ENCODE results near the gene FAM120A. TPM values are rescaled to one million over a fixed set of nuclear protein-coding genes. Genes with fewer than 3 reads are reported as not detected.

The FAM120A gene
- total RNA-seq, 1 experiment from 2014 or later, result 70.5 TPM

GRCh38 chr9:93473411-93473810 is 21.9 kb downstream of the FAM120A start:
- peaks cover 8% of the 10 kb centered on the region for H3K4me1 ChIP-seq (ENCODE audit: control insufficient read depth, insufficient read depth, low read length)
- no peaks in the 10 kb centered on the region; the same call in 1 of the 2 replicates for H3K36me3 ChIP-seq (ENCODE audit: control insufficient read depth, insufficient read depth, low read length)
- POLR2A ChIA-PET, result no interaction called here
- no peak overlapping the region for H3K27ac ChIP-seq (ENCODE audit: low read length)
- no peak for ATAC-seq
- DNase-seq (ENCODE audit: low read depth, low spot score), result no peak
- no peaks in the 10 kb centered on the region for H3K27me3 ChIP-seq (ENCODE audit: control insufficient read depth, insufficient read depth, low read length)
- BruUV-seq (replicated peaks), result no TSS peak
- intact Hi-C loops (cut with micrococcal nuclease; ENCODE audit: unreplicated experiment) (no loop called here), in situ Hi-C loops (cut with HindIII; ENCODE audit: low pct_unique_long_range_greater_than_20kb, low sequenced_read_pairs) (no loop called here)
- TF ChIP-seq, protein P1, sequence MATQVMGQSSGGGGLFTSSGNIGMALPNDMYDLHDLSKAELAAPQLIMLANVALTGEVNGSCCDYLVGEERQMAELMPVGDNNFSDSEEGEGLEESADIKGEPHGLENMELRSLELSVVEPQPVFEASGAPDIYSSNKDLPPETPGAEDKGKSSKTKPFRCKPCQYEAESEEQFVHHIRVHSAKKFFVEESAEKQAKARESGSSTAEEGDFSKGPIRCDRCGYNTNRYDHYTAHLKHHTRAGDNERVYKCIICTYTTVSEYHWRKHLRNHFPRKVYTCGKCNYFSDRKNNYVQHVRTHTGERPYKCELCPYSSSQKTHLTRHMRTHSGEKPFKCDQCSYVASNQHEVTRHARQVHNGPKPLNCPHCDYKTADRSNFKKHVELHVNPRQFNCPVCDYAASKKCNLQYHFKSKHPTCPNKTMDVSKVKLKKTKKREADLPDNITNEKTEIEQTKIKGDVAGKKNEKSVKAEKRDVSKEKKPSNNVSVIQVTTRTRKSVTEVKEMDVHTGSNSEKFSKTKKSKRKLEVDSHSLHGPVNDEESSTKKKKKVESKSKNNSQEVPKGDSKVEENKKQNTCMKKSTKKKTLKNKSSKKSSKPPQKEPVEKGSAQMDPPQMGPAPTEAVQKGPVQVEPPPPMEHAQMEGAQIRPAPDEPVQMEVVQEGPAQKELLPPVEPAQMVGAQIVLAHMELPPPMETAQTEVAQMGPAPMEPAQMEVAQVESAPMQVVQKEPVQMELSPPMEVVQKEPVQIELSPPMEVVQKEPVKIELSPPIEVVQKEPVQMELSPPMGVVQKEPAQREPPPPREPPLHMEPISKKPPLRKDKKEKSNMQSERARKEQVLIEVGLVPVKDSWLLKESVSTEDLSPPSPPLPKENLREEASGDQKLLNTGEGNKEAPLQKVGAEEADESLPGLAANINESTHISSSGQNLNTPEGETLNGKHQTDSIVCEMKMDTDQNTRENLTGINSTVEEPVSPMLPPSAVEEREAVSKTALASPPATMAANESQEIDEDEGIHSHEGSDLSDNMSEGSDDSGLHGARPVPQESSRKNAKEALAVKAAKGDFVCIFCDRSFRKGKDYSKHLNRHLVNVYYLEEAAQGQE (IDR thresholded peaks at IDR 0.05; ENCODE audit: insufficient read depth in 1 of 2, low read depth in 2 of 2, low read length in 1 of 2), result no peak
- no peak for TF ChIP-seq SIN3A (IDR thresholded peaks at IDR 0.05; ENCODE audit: borderline replicate concordance, insufficient read depth, low read depth, low read length)
- TF ChIP-seq CTCF (IDR thresholded peaks at IDR 0.05), result no peak
- no peak for TF ChIP-seq POLR2AphosphoS5 (IDR thresholded peaks at IDR 0.05; ENCODE audit: low read depth, low read length)
- no peak for TF ChIP-seq TCF7L2 (IDR thresholded peaks at IDR 0.05; ENCODE audit: low read depth, low read length)
- no peak overlapping the region for H3K4me3 ChIP-seq (ENCODE audit: low read depth in 2 of 2, low read length in 2 of 2)
- no peaks in the 10 kb centered on the region for H3K9me3 ChIP-seq (ENCODE audit: control insufficient read depth, insufficient read depth, low read depth, low read length)
- CTCF ChIA-PET, result interaction anchor here (0.6 kb wide), 1 partner anchor 19 kb away, joined by 17 read pairs; no protein-coding TSS in a partner anchor

DNA sequence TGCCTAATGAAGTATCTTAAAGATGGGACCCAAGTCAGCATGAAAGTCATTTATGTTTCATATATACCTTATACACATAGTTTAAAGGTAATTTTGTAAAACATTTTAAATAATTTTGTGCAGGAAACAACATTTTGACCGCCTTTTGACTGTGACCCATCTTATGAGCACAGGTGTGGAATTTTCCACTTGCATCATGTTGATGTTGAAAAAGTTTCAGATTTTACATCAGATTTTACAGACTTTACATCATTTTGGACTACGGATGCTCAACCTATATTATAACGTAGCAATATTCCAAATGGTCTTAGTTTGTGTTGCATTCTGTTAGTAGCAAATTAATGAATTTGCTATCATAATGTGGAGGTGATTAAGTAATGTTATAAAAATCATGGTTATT is 23.6 kb downstream of the FAM120A start:
- ATAC-seq (no peak), DNase-seq (ENCODE audit: low read depth, low spot score) (no peak)
- ChIA-PET POLR2A (no interaction called here), CTCF (no interaction called here)
- no peaks in the 10 kb centered on the region for H3K4me1 ChIP-seq (ENCODE audit: control insufficient read depth, insufficient read depth, low read length)
- no TSS peak for BruUV-seq (replicated peaks)
- TF ChIP-seq TCF7L2 (IDR thresholded peaks at IDR 0.05; ENCODE audit: low read depth, low read length), result no peak
- TF ChIP-seq CTCF (IDR thresholded peaks at IDR 0.05), result no peak
- TF ChIP-seq, protein P1 (IDR thresholded peaks at IDR 0.05; ENCODE audit: insufficient read depth in 1 of 2, low read depth in 2 of 2, low read length in 1 of 2), result no peak
- TF ChIP-seq POLR2AphosphoS5 (IDR thresholded peaks at IDR 0.05; ENCODE audit: low read depth, low read length), result no peak
- no peak for TF ChIP-seq SIN3A (IDR thresholded peaks at IDR 0.05; ENCODE audit: borderline replicate concordance, insufficient read depth, low read depth, low read length)
- no peak overlapping the region; the same call in 1 of the 2 replicates for H3K27ac ChIP-seq (ENCODE audit: low read length)
- intact Hi-C loops (cut with micrococcal nuclease; ENCODE audit: unreplicated experiment), result no loop called here
- H3K9me3 ChIP-seq (ENCODE audit: control insufficient read depth, insufficient read depth, low read depth, low read length), result no peaks in the 10 kb centered on the region
- H3K4me3 ChIP-seq (ENCODE audit: low read depth in 2 of 2, low read length in 2 of 2), result no peak overlapping the region
- H3K27me3 ChIP-seq (ENCODE audit: control insufficient read depth, insufficient read depth, low read length), result no peaks in the 10 kb centered on the region
- no peaks in the 10 kb centered on the region; the same call in 1 of the 2 replicates for H3K36me3 ChIP-seq (ENCODE audit: control insufficient read depth, insufficient read depth, low read length)
- in situ Hi-C loops (cut with HindIII; ENCODE audit: low pct_unique_long_range_greater_than_20kb, low sequenced_read_pairs), result no loop called here
